HepG2 (cell line): ENCODE measurements around the gene MICAL3. TPM values are rescaled to one million over a fixed set of nuclear protein-coding genes. Genes with fewer than 3 reads are reported as not detected.

Experiments used
- ATAC-seq: fragments of 200-7000 bp; cut with Tn5 transposase; 3 replicates; pipeline ENCODE4 v1.9.1; 2020; ENCODE audit warnings: mild to moderate bottlenecking, moderate library complexity
- BruUV-seq: library from RNA; stranded (reverse); fragments of 400-500 nt; replicated peaks from 2 replicates; lab custom pipeline; 2021; lab: Mats Ljungman, UMichigan
- CTCF ChIA-PET: fragments of 300-600 bp; formaldehyde crosslinking; extraction: SDS; loops from one replicate; lab custom pipeline; 2021; ENCODE audit warnings: low total read pairs, inconsistent platforms, low intra/inter-chr PET ratio; lab: Yijun Ruan, JAX
- POLR2A ChIA-PET: fragments of 350-600 bp; sonication (Branson Sonifier 250); formaldehyde crosslinking; loops from one replicate; lab custom pipeline; 2020; ENCODE audit warnings: antibody characterized with exemption, inconsistent platforms; lab: Yijun Ruan, JAX
- DNase-seq: peaks from one replicate; pipeline ENCODE4 v3.0.0-alpha.2; 2015; ENCODE audit warnings: low spot score
- FAIRE-seq: peaks from 3 replicates; lab custom pipeline; 2011; peaks lifted over from hg19 to GRCh38; lab: Jason Lieb, UNC
- H2AFZ ChIP-seq: one replicate; pipeline ENCODE4 v1.6.1; 2011; ENCODE audit warnings: low read length, inconsistent platforms
- H3K27ac ChIP-seq: fragments of 300-600 bp; 3 replicates; pipeline ENCODE4 v1.8.0; 2011; ENCODE audit warnings: mixed run types, mild to moderate bottlenecking, mixed read lengths, low read length, inconsistent platforms; ENCODE audit not compliant: insufficient read depth; ENCODE audit errors: extremely low read length
- H3K27me3 ChIP-seq, 2 experiments: fragments of 200-600 bp in 1 of 2; 2 replicates in 1 of 2; 3 replicates in 1 of 2; pipeline versions ENCODE4 v1.6.0 to v1.8.0; 2011; ENCODE audit warnings: low read length in 2 of 2, mild to moderate bottlenecking in 2 of 2, moderate library complexity in 2 of 2, inconsistent platforms in 1 of 2; ENCODE audit not compliant: insufficient read depth in 2 of 2, control insufficient read depth in 1 of 2
- H3K36me3 ChIP-seq, 2 experiments: fragments of 200-600 bp in 1 of 2; replicated peaks in 1 of 2; 2 replicates in 1 of 2; 3 replicates in 1 of 2; pipeline versions ENCODE4 v1.5.1 to v1.8.0; 2011; ENCODE audit warnings: low read length in 2 of 2, inconsistent platforms in 1 of 2; ENCODE audit not compliant: insufficient read depth in 2 of 2, control insufficient read depth in 1 of 2
- H3K4me1 ChIP-seq: 2 replicates; pipeline ENCODE4 v1.5.1; 2012; ENCODE audit warnings: low read length, inconsistent platforms; ENCODE audit not compliant: insufficient read depth
- H3K4me2 ChIP-seq: 2 replicates; pipeline ENCODE4 v1.6.0; 2011; ENCODE audit warnings: low read depth, low read length, inconsistent platforms
- H3K4me3 ChIP-seq, 3 experiments: fragments of 200-600 bp in 1 of 3; sonication (generic), shearing (Covaris generic) in 1 of 3; replicated peaks in 1 of 3; 2 replicates each; pipeline ENCODE4 v1.5.1; 2011 to 2016; ENCODE audit warnings: low read length in 3 of 3, inconsistent platforms in 2 of 3, low read depth in 2 of 3, mild to moderate bottlenecking in 2 of 3, control low read depth in 1 of 3, mixed read lengths in 1 of 3; ENCODE audit not compliant: insufficient read depth in 1 of 3
- H3K79me2 ChIP-seq: one replicate; pipeline ENCODE4 v1.6.1; 2011; ENCODE audit warnings: low read length, inconsistent platforms; ENCODE audit not compliant: insufficient read depth
- H3K9ac ChIP-seq: 2 replicates; pipeline ENCODE4 v1.6.0; 2011; ENCODE audit warnings: mild to moderate bottlenecking, low read depth, low read length, inconsistent platforms; ENCODE audit not compliant: insufficient read depth
- H3K9me3 ChIP-seq: 2 replicates; pipeline ENCODE4 v1.5.1; 2012; ENCODE audit warnings: mild to moderate bottlenecking, low read length
- H4K20me1 ChIP-seq: 2 replicates; pipeline ENCODE4 v1.6.0; 2011; ENCODE audit warnings: inconsistent platforms, mild to moderate bottlenecking, low read length, moderate library complexity; ENCODE audit not compliant: insufficient read depth
- CHD2 ChIP-seq: IDR thresholded peaks from 2 replicates; pipeline ENCODE4 v1.6.1; 2011; ENCODE audit warnings: low read depth, low read length, improper control_type of control experiment
- EHMT2 ChIP-seq: fragments of 200-600 bp; sonication (generic); IDR thresholded peaks from 2 replicates; pipeline ENCODE4 v1.7.0; 2017; ENCODE audit warnings: antibody characterized with exemption, low read depth, low read length, borderline replicate concordance
- MAF1 ChIP-seq: sonication (generic); formaldehyde crosslinking; IDR thresholded peaks from 2 replicates; pipeline ENCODE4 v1.5.0; 2020; ENCODE audit warnings: missing genetic modification reagents, borderline replicate concordance
- NONO ChIP-seq, 2 experiments: fragments of 450-650 bp in 1 of 2; sonication (generic) in 1 of 2; formaldehyde crosslinking in 1 of 2; IDR thresholded peaks in 1 of 2; conservative IDR thresholded peaks in 1 of 2; 2 replicates each; pipeline versions ENCODE4 v1.6.1 to v1.8.0; 2017 to 2022; ENCODE audit warnings: mild to moderate bottlenecking in 1 of 2, missing genetic modification reagents in 1 of 2, moderate library complexity in 1 of 2
- THRA ChIP-seq: sonication (generic); formaldehyde crosslinking; IDR thresholded peaks from 2 replicates; pipeline ENCODE4 v1.4.0; 2020; ENCODE audit warnings: missing genetic modification reagents, borderline replicate concordance
- ZNF367 ChIP-seq: sonication (generic); formaldehyde crosslinking; IDR thresholded peaks from 2 replicates; pipeline ENCODE4 v1.4.0; 2020; ENCODE audit warnings: missing genetic modification reagents, borderline replicate concordance
- WGBS: methylation state at CpG from one replicate; pipeline ENCODE4 v1.1.6; 2017; ENCODE audit warnings: low lambda C conversion rate; 5-methylcytosine and 5-hydroxymethylcytosine counted together
- in situ Hi-C: cut with HindIII; loops from 2 replicates; pipeline ENCODE4 v1.10.0; 2017; ENCODE audit warnings: low pct_unique_long_range_greater_than_20kb; ENCODE audit not compliant: extremely low pct_ligation_motif_present
- intact Hi-C: fragments of 100-400 bp; cut with micrococcal nuclease; formaldehyde crosslinking; loops from one replicate; pipeline ENCODE4 v1.10.0; 2022; ENCODE audit not compliant: unreplicated experiment
- polyA plus RNA-seq, 8 experiments: library from polyadenylated mRNA; depleted of rRNA in 3 of 8; stranded (reverse) in 7 of 8; unstranded in 1 of 8; fragments of >200 nt; fragmentation: Illumina TruSeq in 4 of 8; extraction: Trizol in 4 of 8; gene quantifications; 2 replicates each; pipeline versions ENCODE4 v1.2.1 to v1.2.3, GENCODE V29; 2011 to 2016; ENCODE audit warnings: low read depth in 4 of 8, missing spikeins in 1 of 8, mixed read lengths in 1 of 8; ENCODE audit not compliant: insufficient read depth in 1 of 8
- total RNA-seq, 5 experiments: library from RNA; depleted of rRNA; stranded (reverse); fragments of >200 nt; fragmentation: Illumina TruSeq; extraction: Trizol; gene quantifications; 2 replicates each; pipeline ENCODE4 v1.2.3, GENCODE V29; 2016; ENCODE audit warnings: low read depth in 1 of 5

Gene MICAL3
- total and polyA plus RNA-seq, 2 of the 13 experiments (the other 11 are each of a cell fraction or from before 2014, with no cell fraction given) = 5.3 to 12.5 TPM

GRCh38 chr22:17784776-17785175, 239.6 kb downstream of the MICAL3 start:
- no peak overlapping the region for H2AFZ ChIP-seq
- no peaks in the 10 kb centered on the region for H3K79me2 ChIP-seq
- no peaks in the 10 kb centered on the region for H4K20me1 ChIP-seq
- peaks cover 65% of the 10 kb centered on the region for H3K4me1 ChIP-seq
- ChIA-PET POLR2A (interaction anchor here (0.5 to 3.1 kb wide), 5 partner anchors 7 to 30 kb away, joined by 3 to 24 read pairs (median 3); partner anchors contain the start of gene BID), CTCF (interaction anchor here (1.3 to 2.9 kb wide), 2 partner anchors 30 to 42 kb away, joined by 9 to 24 read pairs; no protein-coding TSS in a partner anchor)
- FAIRE-seq (no peak), DNase-seq (no peak), ATAC-seq (no peak)
- no TSS peak for BruUV-seq
- 90% methylated on average over 3 of the region's 11 CpGs for WGBS
- peak overlapping the region; percentile 44 for H3K4me2 ChIP-seq
- no peak for TF ChIP-seq NONO (IDR thresholded peaks at IDR 0.05)
- 0 out of 2 replicates have a peak, but pooled peaks have one; percentile 14 for TF ChIP-seq NONO (CRISPR knock-in tag; conservative IDR thresholded peaks at IDR 0.05)
- TF ChIP-seq MAF1 (CRISPR knock-in tag) = no peak
- no peak for TF ChIP-seq EHMT2
- TF ChIP-seq THRA (CRISPR knock-in tag) = no peak
- TF ChIP-seq CHD2 = no peak
- no peak for TF ChIP-seq ZNF367 (CRISPR knock-in tag)
- in situ Hi-C loops = loop anchor here (5.0 kb wide), 1 partner anchor 42 kb away; no protein-coding TSS in a partner anchor
- intact Hi-C loops = loop anchor here (1.0 kb wide), 1 partner anchor 226 kb away; no protein-coding TSS in a partner anchor
- H3K9me3 ChIP-seq = no peaks in the 10 kb centered on the region
- H3K27ac ChIP-seq = no peak overlapping the region
- H3K36me3 ChIP-seq = no peaks in the 10 kb centered on the region; a peak in 1 of 5 replicates
- H3K9ac ChIP-seq = no peak overlapping the region
- peak overlapping the region in 1 of 3 experiments; percentile 30; a peak in 1 of 6 replicates for H3K4me3 ChIP-seq
- H3K27me3 ChIP-seq = no peaks in the 10 kb centered on the region
